Measurements from ENCODE around the gene CCDC13. TPM values are rescaled to one million over a fixed set of nuclear protein-coding genes. Genes with fewer than 3 reads are reported as not detected.

The CCDC13 gene
- total RNA-seq, 4 donors from 2014 or later, result 0.27 to 33.3 (median 13.6) TPM

DNA sequence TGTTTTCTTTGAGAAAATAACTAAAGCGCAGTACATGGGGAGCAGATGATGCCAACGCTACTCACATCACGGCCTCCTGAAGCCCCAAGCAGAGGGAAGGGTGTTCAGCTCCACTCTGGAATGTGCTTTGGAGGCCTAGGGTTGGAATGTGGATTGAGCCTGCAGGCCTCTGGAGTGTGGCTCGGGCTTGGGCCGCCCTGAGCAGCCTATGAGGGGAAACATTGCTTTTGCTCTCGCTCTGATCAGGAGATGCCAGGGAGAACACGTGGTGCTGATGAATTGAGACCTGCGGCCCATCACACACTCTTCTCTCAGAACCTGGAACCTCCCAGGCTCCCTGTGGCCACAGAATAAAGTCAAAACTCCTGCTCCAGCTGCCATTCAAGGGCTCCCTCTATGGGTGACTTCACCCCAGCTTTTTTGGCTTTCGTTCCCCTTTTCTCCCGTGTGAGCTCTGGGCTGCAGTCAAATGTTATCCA is 23.3 kb downstream of the CCDC13 start:
- TF ChIP-seq POLR2AphosphoS5 (IDR thresholded peaks at IDR 0.05), result no peak
- TF ChIP-seq, protein P1, sequence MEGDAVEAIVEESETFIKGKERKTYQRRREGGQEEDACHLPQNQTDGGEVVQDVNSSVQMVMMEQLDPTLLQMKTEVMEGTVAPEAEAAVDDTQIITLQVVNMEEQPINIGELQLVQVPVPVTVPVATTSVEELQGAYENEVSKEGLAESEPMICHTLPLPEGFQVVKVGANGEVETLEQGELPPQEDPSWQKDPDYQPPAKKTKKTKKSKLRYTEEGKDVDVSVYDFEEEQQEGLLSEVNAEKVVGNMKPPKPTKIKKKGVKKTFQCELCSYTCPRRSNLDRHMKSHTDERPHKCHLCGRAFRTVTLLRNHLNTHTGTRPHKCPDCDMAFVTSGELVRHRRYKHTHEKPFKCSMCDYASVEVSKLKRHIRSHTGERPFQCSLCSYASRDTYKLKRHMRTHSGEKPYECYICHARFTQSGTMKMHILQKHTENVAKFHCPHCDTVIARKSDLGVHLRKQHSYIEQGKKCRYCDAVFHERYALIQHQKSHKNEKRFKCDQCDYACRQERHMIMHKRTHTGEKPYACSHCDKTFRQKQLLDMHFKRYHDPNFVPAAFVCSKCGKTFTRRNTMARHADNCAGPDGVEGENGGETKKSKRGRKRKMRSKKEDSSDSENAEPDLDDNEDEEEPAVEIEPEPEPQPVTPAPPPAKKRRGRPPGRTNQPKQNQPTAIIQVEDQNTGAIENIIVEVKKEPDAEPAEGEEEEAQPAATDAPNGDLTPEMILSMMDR (IDR thresholded peaks at IDR 0.05), result peak in 4 of 5 experiments; percentile 18 to 30 (median 22)
- no peak for DNase-seq
- H3K27me3 ChIP-seq, result no peaks in the 10 kb centered on the region
- WGBS, 2 donors (ENCODE audit: low coverage in 1 of 2), result 58 to 73% methylated on average over 5 to 10 of the region's 10 CpGs
- H3K4me3 ChIP-seq, result no peak overlapping the region
- intact Hi-C loops (cut with DNase I; ENCODE audit: low total_unique reads) (loop anchor here (5.0 to 10.0 kb wide), 2 partner anchors 97 to 165 kb away; partner anchors contain the start of genes SEC22C and ZBTB47), in situ Hi-C loops (cut with MboI; ENCODE audit: low pct_ligation_motif_present in 1 of 4, low pct_unique_long_range_greater_than_20kb in 1 of 4, low sequenced_read_pairs in 3 of 4) (loop anchor here in 3 of 4 donors (10.0 to 25.0 kb wide), 3 partner anchors 95 to 175 kb away; partner anchors contain the start of genes ZBTB47 (in 2 of the 3), SEC22C (in 1 of the 3) and SS18L2 (in 1 of the 3))
- H3K36me3 ChIP-seq, result no peaks in the 10 kb centered on the region
- peak overlapping the region in 3 of 4 donors; percentile 59 to 88 (median 78) for H3K27ac ChIP-seq
- H3K4me1 ChIP-seq, result peaks cover 5 to 25% (median 18%) of the 10 kb centered on the region in 4 donors
- no peaks in the 10 kb centered on the region for H3K9me3 ChIP-seq

DNA sequence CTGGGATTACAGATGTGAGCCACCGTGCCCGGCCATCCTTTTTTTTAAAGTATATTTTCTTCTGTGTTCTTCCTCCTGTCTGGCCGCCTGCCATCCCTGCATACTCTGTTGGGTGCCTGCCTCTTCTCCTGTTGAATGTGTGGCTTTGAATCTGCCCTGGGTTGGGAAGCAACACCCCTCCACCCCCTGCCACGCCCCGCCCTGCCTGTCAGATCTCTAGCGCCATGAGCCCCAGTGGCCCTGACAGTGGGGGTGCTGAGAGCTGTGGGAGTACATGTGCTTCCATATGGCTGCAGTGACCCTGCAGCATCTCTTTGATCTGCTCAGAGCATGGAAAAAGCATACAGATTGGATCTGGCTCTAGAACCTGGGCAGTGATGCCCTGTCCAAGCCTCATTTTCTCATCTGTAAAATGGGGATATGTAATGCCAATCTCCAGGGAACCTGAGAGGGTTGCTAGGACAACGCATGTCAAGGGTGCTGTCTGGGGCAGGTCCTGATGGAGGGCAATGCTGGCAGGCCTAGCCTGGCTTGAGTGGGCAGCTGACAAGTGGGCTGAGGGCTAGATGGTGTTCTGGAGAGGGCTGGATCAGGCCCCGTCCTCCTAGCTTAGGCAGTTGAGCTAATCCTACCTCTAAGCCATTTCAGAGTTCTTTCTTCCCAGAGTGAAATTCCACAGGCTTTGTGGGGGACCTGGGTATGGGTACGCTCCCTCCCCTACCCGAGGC is 23.9 kb downstream of the CCDC13 start:
- Histone ChIP-seq H3K4me1 (peaks cover 6 to 26% (median 19%) of the 10 kb centered on the region in 4 donors), H3K27ac (peak overlapping the region in 3 of 4 donors; percentile 59 to 88 (median 78)), H3K27me3 (no peaks in the 10 kb centered on the region), H3K9me3 (no peaks in the 10 kb centered on the region), H3K36me3 (no peaks in the 10 kb centered on the region), H3K4me3 (no peak overlapping the region)
- TF ChIP-seq, protein P1 (IDR thresholded peaks at IDR 0.05), result no peak
- TF ChIP-seq EP300 (IDR thresholded peaks at IDR 0.05; ENCODE audit: low read depth) (no peak), POLR2AphosphoS5 (IDR thresholded peaks at IDR 0.05) (no peak), POLR2A (IDR thresholded peaks at IDR 0.05) (no peak)
- peak; percentile 22 for DNase-seq
- WGBS, 2 donors (ENCODE audit: low coverage in 1 of 2), result 79 to 100% methylated on average over 1 to 10 of the region's 10 CpGs
- intact Hi-C loops (cut with DNase I; ENCODE audit: low total_unique reads), result loop anchor here (5.0 to 10.0 kb wide), 2 partner anchors 97 to 164 kb away; partner anchors contain the start of genes SEC22C and ZBTB47
- in situ Hi-C loops (cut with MboI; ENCODE audit: low pct_ligation_motif_present in 1 of 4, low pct_unique_long_range_greater_than_20kb in 1 of 4, low sequenced_read_pairs in 3 of 4), result loop anchor here in 2 of 4 donors (10.0 kb wide), 2 partner anchors 94 to 174 kb away; partner anchors contain the start of gene ZBTB47 (in 2 of the 2)

DNA sequence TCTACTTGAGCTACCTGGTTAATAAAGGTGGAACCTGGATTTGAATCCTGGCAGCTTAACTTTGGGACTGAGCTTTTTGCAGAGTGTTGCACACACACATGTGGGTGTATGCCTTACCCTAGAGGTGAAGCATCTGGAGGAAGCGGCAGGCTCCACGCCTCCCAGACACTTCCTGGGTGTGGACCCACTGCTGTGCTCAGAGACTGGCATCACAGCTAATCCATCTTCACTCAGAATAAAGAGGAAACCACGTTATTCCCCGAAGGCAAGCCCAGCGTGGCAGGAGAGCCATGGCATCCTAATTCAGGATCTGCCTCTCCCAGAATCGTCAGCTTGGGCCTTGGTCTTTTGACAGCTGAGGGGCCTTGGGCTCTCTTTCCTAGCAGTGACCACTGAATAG is 25.5 kb downstream of the CCDC13 start:
- no peak overlapping the region for H3K4me3 ChIP-seq
- H3K4me1 ChIP-seq, result peaks cover 6 to 26% (median 19%) of the 10 kb centered on the region in 4 donors
- H3K27me3 ChIP-seq, result no peaks in the 10 kb centered on the region
- intact Hi-C loops (cut with DNase I; ENCODE audit: low total_unique reads) (loop anchor here (5.0 to 10.0 kb wide), 2 partner anchors 95 to 163 kb away; partner anchors contain the start of genes SEC22C and ZBTB47), in situ Hi-C loops (cut with MboI; ENCODE audit: low pct_ligation_motif_present in 1 of 4, low pct_unique_long_range_greater_than_20kb in 1 of 4, low sequenced_read_pairs in 3 of 4) (loop anchor here in 2 of 4 donors (10.0 kb wide), 2 partner anchors 93 to 173 kb away; partner anchors contain the start of gene ZBTB47 (in 2 of the 2))
- DNase-seq, result no peak
- H3K9me3 ChIP-seq, result no peaks in the 10 kb centered on the region
- WGBS, 2 donors (ENCODE audit: low coverage in 1 of 2), result 51 to 60% methylated on average over 4 to 6 of the region's 6 CpGs
- H3K27ac ChIP-seq, result peak overlapping the region in 3 of 4 donors; percentile 68 to 88 (median 78)
- no peaks in the 10 kb centered on the region for H3K36me3 ChIP-seq
- TF ChIP-seq EP300 (IDR thresholded peaks at IDR 0.05; ENCODE audit: low read depth) (no peak), POLR2AphosphoS5 (IDR thresholded peaks at IDR 0.05) (no peak), POLR2A (IDR thresholded peaks at IDR 0.05) (no peak)

DNA sequence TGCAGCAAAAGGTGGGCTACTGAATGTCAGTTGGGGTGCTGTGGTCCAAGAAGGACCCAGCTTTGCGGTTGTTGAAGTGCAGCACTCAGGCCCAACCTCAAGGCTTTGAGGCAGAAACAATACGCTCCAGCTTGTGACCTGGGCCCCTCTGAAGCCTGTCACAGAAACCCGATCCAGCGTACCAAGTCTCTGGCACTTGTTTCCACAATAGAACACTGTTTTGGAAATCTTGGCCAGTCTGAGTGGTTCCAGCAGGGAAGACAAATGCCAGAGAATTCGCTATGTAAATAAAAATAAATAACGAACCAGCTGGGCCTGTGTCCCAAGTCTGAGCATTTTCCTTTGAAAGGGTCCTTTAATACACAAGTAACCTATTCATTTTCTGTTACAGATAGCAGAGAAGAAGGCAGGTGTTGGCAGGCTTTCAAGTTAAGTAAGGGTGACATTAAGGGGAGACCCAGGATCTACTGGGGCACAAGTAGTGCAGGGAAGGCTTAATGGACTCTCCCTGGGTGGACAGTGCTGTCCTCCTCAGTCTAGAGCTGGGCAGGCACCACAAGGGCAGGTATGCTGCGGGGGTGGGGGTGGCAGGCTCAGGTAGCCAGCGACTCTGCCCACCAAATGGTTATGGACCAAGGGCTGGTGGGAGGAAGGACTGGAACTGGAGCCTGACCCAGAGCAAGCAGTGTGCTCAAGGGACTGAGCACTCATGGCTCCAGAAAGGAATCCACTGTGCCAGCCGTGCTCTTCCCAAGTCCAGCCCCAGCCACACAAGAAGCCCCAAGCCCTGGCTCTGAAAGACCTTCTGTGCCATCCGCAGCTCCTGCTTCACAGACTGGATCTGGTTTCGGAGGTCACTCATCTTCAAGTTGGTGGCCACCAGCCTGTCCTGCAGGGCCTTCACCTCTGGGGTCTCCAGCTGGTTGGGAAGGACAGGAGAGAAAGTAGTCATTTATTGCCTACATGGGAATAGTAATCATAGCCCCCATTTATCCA is 26.3 kb downstream of the CCDC13 start:
- H3K27ac ChIP-seq, result peak overlapping the region; percentile 64 to 88 (median 73)
- in situ Hi-C loops (cut with MboI; ENCODE audit: low pct_ligation_motif_present in 1 of 4, low pct_unique_long_range_greater_than_20kb in 1 of 4, low sequenced_read_pairs in 3 of 4), result loop anchor here in 2 of 4 donors (10.0 kb wide), 2 partner anchors 92 to 172 kb away; partner anchors contain the start of gene ZBTB47 (in 2 of the 2)
- 33 to 75% methylated on average over 1 to 11 of the region's 11 CpGs for WGBS, 2 donors (ENCODE audit: low coverage in 1 of 2)
- intact Hi-C loops (cut with DNase I; ENCODE audit: low total_unique reads), result loop anchor here (5.0 to 10.0 kb wide), 2 partner anchors 94 to 162 kb away; partner anchors contain the start of genes SEC22C and ZBTB47
- peaks cover 6 to 26% (median 19%) of the 10 kb centered on the region in 4 donors for H3K4me1 ChIP-seq
- H3K4me3 ChIP-seq, result no peak overlapping the region
- no peaks in the 10 kb centered on the region for H3K36me3 ChIP-seq
- no peak for DNase-seq
- no peaks in the 10 kb centered on the region for H3K27me3 ChIP-seq
- TF ChIP-seq POLR2A (IDR thresholded peaks at IDR 0.05) (no peak), EP300 (IDR thresholded peaks at IDR 0.05; ENCODE audit: low read depth) (no peak), POLR2AphosphoS5 (IDR thresholded peaks at IDR 0.05) (peak; percentile 59 to 75 (median 70))
- no peaks in the 10 kb centered on the region for H3K9me3 ChIP-seq
